ENCODE data around the gene TCL1B.

DNA sequence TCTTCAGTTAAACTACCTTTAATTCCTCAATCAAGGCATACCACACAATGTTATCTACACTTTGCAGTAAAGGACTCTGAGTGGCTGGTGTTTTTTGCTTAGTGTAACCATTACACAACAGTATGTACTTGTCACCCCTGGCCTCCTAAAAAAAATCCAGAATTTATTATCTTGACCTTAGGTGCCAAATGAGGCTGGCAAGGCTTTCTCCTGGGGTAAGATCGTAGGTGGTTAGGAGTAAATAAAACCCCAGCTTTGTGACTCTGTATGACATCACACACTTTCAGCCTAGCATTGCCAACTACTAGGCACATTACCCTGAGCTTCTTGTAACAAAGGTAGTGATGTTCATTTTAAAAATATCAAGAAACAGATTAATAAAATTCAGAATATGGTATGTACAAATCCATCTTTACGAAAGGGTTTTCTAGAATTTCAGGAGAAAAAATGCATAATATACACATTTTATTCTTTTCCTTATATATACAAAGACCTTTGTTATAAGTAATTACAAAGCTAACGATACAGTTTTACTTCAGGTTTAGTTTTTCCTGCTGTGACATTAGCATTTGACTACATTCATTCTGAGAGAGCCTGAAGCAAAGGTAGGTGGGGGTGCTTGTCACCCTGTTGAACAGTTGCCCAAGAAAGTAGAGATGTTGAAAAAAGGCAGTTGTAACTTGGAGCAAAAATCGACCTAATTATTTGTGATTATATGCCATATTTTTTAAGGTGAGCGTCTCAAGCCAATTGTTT is 14.2 kb downstream of the TCL1B start:
- TF ChIP-seq EP300 (IDR thresholded peaks at IDR 0.05; ENCODE audit: low read depth in 2 of 2, low read length in 2 of 2) (no peak), EP300 (CRISPR knock-in tag; IDR thresholded peaks at IDR 0.05; ENCODE audit: borderline replicate concordance) (no peak), SPEN (CRISPR knock-in tag; IDR thresholded peaks at IDR 0.05; ENCODE audit: low read depth) (no peak), ZNF337 (CRISPR knock-in tag; IDR thresholded peaks at IDR 0.05; ENCODE audit: borderline replicate concordance, low read depth) (no peak), RBM39 (IDR thresholded peaks at IDR 0.05; ENCODE audit: low read depth, low read length, poor library complexity, severe bottlenecking) (no peak), ZNF274 (CRISPR knock-in tag; IDR thresholded peaks at IDR 0.05) (no peak), TCF7L2 (IDR thresholded peaks at IDR 0.05; ENCODE audit: low read depth, low read length) (no peak), JUND (CRISPR knock-in tag; IDR thresholded peaks at IDR 0.05) (no peak), POLR2AphosphoS5 (IDR thresholded peaks at IDR 0.05; ENCODE audit: low read depth, low read length) (no peak)
- TF ChIP-seq, protein P1, sequence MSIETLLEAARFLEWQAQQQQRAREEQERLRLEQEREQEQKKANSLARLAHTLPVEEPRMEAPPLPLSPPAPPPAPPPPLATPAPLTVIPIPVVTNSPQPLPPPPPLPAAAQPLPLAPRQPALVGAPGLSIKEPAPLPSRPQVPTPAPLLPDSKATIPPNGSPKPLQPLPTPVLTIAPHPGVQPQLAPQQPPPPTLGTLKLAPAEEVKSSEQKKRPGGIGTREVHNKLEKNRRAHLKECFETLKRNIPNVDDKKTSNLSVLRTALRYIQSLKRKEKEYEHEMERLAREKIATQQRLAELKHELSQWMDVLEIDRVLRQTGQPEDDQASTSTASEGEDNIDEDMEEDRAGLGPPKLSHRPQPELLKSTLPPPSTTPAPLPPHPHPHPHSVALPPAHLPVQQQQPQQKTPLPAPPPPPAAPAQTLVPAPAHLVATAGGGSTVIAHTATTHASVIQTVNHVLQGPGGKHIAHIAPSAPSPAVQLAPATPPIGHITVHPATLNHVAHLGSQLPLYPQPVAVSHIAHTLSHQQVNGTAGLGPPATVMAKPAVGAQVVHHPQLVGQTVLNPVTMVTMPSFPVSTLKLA (IDR thresholded peaks at IDR 0.05): no peak
- TF ChIP-seq, protein P2, sequence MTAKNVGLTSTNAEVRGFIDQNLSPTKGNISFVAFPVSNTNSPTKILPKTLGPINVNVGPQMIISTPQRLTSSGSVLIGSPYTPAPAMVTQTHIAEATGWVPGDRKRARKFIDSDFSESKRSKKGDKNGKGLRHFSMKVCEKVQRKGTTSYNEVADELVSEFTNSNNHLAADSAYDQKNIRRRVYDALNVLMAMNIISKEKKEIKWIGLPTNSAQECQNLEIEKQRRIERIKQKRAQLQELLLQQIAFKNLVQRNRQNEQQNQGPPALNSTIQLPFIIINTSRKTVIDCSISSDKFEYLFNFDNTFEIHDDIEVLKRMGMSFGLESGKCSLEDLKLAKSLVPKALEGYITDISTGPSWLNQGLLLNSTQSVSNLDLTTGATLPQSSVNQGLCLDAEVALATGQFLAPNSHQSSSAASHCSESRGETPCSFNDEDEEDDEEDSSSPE (CRISPR knock-in tag; IDR thresholded peaks at IDR 0.05): no peak
- TF ChIP-seq, protein P3, sequence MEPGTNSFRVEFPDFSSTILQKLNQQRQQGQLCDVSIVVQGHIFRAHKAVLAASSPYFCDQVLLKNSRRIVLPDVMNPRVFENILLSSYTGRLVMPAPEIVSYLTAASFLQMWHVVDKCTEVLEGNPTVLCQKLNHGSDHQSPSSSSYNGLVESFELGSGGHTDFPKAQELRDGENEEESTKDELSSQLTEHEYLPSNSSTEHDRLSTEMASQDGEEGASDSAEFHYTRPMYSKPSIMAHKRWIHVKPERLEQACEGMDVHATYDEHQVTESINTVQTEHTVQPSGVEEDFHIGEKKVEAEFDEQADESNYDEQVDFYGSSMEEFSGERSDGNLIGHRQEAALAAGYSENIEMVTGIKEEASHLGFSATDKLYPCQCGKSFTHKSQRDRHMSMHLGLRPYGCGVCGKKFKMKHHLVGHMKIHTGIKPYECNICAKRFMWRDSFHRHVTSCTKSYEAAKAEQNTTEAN (CRISPR knock-in tag; conservative IDR thresholded peaks at IDR 0.05): no peak
- TF ChIP-seq, protein P4, sequence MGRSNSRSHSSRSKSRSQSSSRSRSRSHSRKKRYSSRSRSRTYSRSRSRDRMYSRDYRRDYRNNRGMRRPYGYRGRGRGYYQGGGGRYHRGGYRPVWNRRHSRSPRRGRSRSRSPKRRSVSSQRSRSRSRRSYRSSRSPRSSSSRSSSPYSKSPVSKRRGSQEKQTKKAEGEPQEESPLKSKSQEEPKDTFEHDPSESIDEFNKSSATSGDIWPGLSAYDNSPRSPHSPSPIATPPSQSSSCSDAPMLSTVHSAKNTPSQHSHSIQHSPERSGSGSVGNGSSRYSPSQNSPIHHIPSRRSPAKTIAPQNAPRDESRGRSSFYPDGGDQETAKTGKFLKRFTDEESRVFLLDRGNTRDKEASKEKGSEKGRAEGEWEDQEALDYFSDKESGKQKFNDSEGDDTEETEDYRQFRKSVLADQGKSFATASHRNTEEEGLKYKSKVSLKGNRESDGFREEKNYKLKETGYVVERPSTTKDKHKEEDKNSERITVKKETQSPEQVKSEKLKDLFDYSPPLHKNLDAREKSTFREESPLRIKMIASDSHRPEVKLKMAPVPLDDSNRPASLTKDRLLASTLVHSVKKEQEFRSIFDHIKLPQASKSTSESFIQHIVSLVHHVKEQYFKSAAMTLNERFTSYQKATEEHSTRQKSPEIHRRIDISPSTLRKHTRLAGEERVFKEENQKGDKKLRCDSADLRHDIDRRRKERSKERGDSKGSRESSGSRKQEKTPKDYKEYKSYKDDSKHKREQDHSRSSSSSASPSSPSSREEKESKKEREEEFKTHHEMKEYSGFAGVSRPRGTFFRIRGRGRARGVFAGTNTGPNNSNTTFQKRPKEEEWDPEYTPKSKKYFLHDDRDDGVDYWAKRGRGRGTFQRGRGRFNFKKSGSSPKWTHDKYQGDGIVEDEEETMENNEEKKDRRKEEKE (IDR thresholded peaks at IDR 0.05): no peak
